ENCODE data around the gene YTHDF1.

- TF ChIP-seq CTCF (IDR thresholded peaks at IDR 0.05) (no peak), EZH2 (IDR thresholded peaks at IDR 0.05; ENCODE audit: borderline replicate concordance, insufficient read depth, low read depth, low read length, poor library complexity, severe bottlenecking) (no peak)
Observed at GRCh38 chr20:63215101-63216040, 560 bp downstream of the YTHDF1 start.
